Stimulated activated CD4-positive, alpha-beta T cell treated with anti-CD3 and anti-CD28 coated beads, Interleukin-2, amount 100 ng/mL, for 4 hours (primary cell): ENCODE measurements around the gene P2RX6.
A peak's percentile ranks its signal among the peaks of the same experiment; 100 is the strongest.

Experiments
- DNase-seq: peaks from one replicate; pipeline ENCODE4 v3.0.0-alpha.2; 2020; ENCODE audit warnings: low read depth

Gene P2RX6

GRCh38 chr22:20979940-20980453 lies 35.0 kb upstream of the P2RX6 start:
- no peak for DNase-seq

- no peak for DNase-seq
Measured at GRCh38 chr22:20980523-20980922, 34.4 kb upstream of the P2RX6 start.

- no peak for DNase-seq
Measured at GRCh38 chr22:20980938-20981722, 33.8 kb upstream of the P2RX6 start.

GRCh38 chr22:20981787-20982562 lies 33.0 kb upstream of the P2RX6 start, which contains the start of gene LZTR1:
Gene LZTR1, plus strand, starts transcription at chr22:20982297. Its CDS starts 75 bp downstream, at chr22:20982372.
- peak; percentile 63 for DNase-seq

GRCh38 chr22:20982563-20982882 lies 32.4 kb upstream of the P2RX6 start:
- DNase-seq = no peak

GRCh38 chr22:20983081-20983771 lies 31.7 kb upstream of the P2RX6 start:
- DNase-seq = no peak

- no peak for DNase-seq
Measured at GRCh38 chr22:20985720-20986119, 29.2 kb upstream of the P2RX6 start.

- DNase-seq = no peak
Measured at GRCh38 chr22:20986365-20986764, 28.6 kb upstream of the P2RX6 start.

- no peak for DNase-seq
Measured at GRCh38 chr22:20987375-20987774, 27.6 kb upstream of the P2RX6 start.

- no peak for DNase-seq
Measured at GRCh38 chr22:20988573-20989322, 26.2 kb upstream of the P2RX6 start.

GRCh38 chr22:20989323-20990138 lies 25.4 kb upstream of the P2RX6 start:
- no peak for DNase-seq

- no peak for DNase-seq
Measured at GRCh38 chr22:20990184-20991180, 24.5 kb upstream of the P2RX6 start.

- no peak for DNase-seq
Measured at GRCh38 chr22:20991252-20992055, 23.5 kb upstream of the P2RX6 start.

GRCh38 chr22:20992056-20992442 lies 22.9 kb upstream of the P2RX6 start:
- DNase-seq = no peak

GRCh38 chr22:20992456-20993303 lies 22.3 kb upstream of the P2RX6 start:
- DNase-seq = no peak

- no peak for DNase-seq
Measured at GRCh38 chr22:20993304-20994127, 21.4 kb upstream of the P2RX6 start.
